ENCODE results near the gene MAML2.

DNA sequence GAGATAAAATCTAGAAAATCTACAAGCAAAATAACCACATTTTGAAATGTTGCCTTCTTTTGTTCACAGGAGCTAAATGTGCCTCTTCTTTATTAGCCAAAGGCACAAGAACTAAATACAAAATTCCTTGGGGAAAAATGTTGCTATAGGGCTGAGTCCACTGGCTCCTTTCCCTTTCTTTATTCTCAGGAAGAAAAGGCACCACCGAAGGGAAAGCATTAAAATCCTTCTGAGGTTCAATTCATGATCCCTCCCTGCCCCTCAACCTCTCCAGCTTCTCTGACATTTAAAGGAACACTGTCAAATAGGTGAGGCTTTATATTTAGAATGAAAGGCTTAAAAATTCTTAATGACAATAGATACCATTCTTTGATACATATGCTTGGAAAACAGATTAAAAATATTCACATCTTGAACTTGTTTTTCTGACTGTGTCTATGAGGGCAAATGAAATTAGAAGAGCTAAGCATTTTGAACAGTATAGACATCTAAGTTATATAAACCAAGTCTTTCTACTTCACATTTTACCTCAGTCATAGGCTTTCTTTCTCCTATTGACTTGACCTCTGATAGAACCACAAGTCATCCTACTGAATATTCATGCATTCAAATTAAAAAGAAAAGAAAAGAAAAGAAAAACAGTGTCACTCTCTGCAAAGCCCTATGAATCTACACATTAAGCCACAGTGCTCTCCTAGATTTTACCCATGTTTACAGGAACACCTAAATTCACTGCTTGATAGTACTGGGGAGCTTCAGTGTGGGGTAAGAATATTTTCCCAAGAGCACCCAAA is 148.2 kb downstream of the MAML2 start:
- TF ChIP-seq, protein P1, sequence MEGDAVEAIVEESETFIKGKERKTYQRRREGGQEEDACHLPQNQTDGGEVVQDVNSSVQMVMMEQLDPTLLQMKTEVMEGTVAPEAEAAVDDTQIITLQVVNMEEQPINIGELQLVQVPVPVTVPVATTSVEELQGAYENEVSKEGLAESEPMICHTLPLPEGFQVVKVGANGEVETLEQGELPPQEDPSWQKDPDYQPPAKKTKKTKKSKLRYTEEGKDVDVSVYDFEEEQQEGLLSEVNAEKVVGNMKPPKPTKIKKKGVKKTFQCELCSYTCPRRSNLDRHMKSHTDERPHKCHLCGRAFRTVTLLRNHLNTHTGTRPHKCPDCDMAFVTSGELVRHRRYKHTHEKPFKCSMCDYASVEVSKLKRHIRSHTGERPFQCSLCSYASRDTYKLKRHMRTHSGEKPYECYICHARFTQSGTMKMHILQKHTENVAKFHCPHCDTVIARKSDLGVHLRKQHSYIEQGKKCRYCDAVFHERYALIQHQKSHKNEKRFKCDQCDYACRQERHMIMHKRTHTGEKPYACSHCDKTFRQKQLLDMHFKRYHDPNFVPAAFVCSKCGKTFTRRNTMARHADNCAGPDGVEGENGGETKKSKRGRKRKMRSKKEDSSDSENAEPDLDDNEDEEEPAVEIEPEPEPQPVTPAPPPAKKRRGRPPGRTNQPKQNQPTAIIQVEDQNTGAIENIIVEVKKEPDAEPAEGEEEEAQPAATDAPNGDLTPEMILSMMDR (conservative IDR thresholded peaks at IDR 0.05), result no peak
- TF ChIP-seq ZFX (IDR thresholded peaks at IDR 0.05), result no peak

All from C4-2B (cell line).